ES-I3 (cell line): Measurements from ENCODE around the gene KRT17.
"Not testable (repeated sequence)": the region's sequence is repeated elsewhere in the genome, so short reads cannot be mapped to it uniquely, and the experiment has no call there.

ENCODE experiments used
- H3K36me3 ChIP-seq: 2 replicates; pipeline ENCODE4 v1.6.1; 2013; ENCODE audit warnings: mild to moderate bottlenecking, low read length, control low read depth, moderate library complexity; ENCODE audit not compliant: insufficient read depth
- H3K4me1 ChIP-seq: 2 replicates; pipeline ENCODE4 v1.6.1; 2013; ENCODE audit warnings: mild to moderate bottlenecking, control low read depth, low read length; ENCODE audit not compliant: insufficient read depth
- H3K9ac ChIP-seq: 2 replicates; pipeline ENCODE4 v1.6.1; 2013; ENCODE audit warnings: low read depth, mild to moderate bottlenecking, low read length, moderate library complexity
- H3K9me3 ChIP-seq: 2 replicates; pipeline ENCODE4 v1.6.1; 2013; ENCODE audit warnings: mild to moderate bottlenecking, low read length, moderate library complexity; ENCODE audit not compliant: control insufficient read depth, insufficient read depth

KRT17 gene

GRCh38 chr17:41632482-41633105 lies 8.2 kb upstream of the KRT17 start:
- H3K9me3 ChIP-seq: no peaks in the 10 kb centered on the region
- H3K4me1 ChIP-seq: peaks cover 13% of the 10 kb centered on the region; the same call in 1 of the 2 replicates
- no peak overlapping the region for H3K9ac ChIP-seq
- H3K36me3 ChIP-seq: no peaks in the 10 kb centered on the region

- Histone ChIP-seq H3K36me3 (no peaks in the 10 kb centered on the region), H3K4me1 (peaks cover 13% of the 10 kb centered on the region; the same call in 1 of the 2 replicates), H3K9me3 (no peaks in the 10 kb centered on the region), H3K9ac (no peak overlapping the region)
Measured at GRCh38 chr17:41631898-41632285, 7.5 kb upstream of the KRT17 start.

- Histone ChIP-seq H3K9ac (no peak overlapping the region), H3K9me3 (no peaks in the 10 kb centered on the region), H3K36me3 (no peaks in the 10 kb centered on the region), H3K4me1 (peaks cover 13% of the 10 kb centered on the region; the same call in 1 of the 2 replicates)
Measured at GRCh38 chr17:41631025-41631897, 6.9 kb upstream of the KRT17 start.

GRCh38 chr17:41629826-41630670 lies 5.7 kb upstream of the KRT17 start:
- Histone ChIP-seq H3K9ac (no peak overlapping the region), H3K4me1 (peaks cover 4% of the 10 kb centered on the region; the same call in 1 of the 2 replicates), H3K36me3 (no peaks in the 10 kb centered on the region), H3K9me3 (no peaks in the 10 kb centered on the region)

GRCh38 chr17:41629316-41629715 lies 4.9 kb upstream of the KRT17 start:
- Histone ChIP-seq H3K36me3 (no peaks in the 10 kb centered on the region), H3K9ac (no peak overlapping the region), H3K4me1 (0 out of 2 replicates have a peak, but pooled peaks cover 3% of the 10 kb centered on the region), H3K9me3 (no peaks in the 10 kb centered on the region)

- H3K36me3 ChIP-seq, H3K4me1 ChIP-seq, H3K9me3 ChIP-seq, H3K9ac ChIP-seq: not testable (repeated sequence)
Measured at GRCh38 chr17:41628621-41629255, 4.4 kb upstream of the KRT17 start.

- H3K4me1 ChIP-seq, H3K9me3 ChIP-seq, H3K9ac ChIP-seq, H3K36me3 ChIP-seq: not testable (repeated sequence)
Measured at GRCh38 chr17:41628073-41628370, 3.6 kb upstream of the KRT17 start.

- peaks cover 5% of the 10 kb centered on the region; the same call in 1 of the 2 replicates for H3K4me1 ChIP-seq
- H3K9me3 ChIP-seq: no peaks in the 10 kb centered on the region
- H3K9ac ChIP-seq: no peak overlapping the region
- H3K36me3 ChIP-seq: no peaks in the 10 kb centered on the region
Measured at GRCh38 chr17:41627316-41628072, 3.1 kb upstream of the KRT17 start.

- not testable (repeated sequence) for H3K9ac ChIP-seq, H3K36me3 ChIP-seq, H3K4me1 ChIP-seq, H3K9me3 ChIP-seq
Measured at GRCh38 chr17:41626914-41627295, 2.5 kb upstream of the KRT17 start.

GRCh38 chr17:41626028-41626913 lies 1.9 kb upstream of the KRT17 start:
- H3K36me3 ChIP-seq, H3K4me1 ChIP-seq, H3K9me3 ChIP-seq, H3K9ac ChIP-seq: not testable (repeated sequence)

- no peaks in the 10 kb centered on the region for H3K9me3 ChIP-seq
- peaks cover 5% of the 10 kb centered on the region; the same call in 1 of the 2 replicates for H3K4me1 ChIP-seq
- H3K36me3 ChIP-seq: no peaks in the 10 kb centered on the region
- no peak overlapping the region for H3K9ac ChIP-seq
Measured at GRCh38 chr17:41625602-41626001, 1.2 kb upstream of the KRT17 start.

GRCh38 chr17:41623184-41623861 lies 1.1 kb downstream of the KRT17 start:
- not testable (repeated sequence) for H3K36me3 ChIP-seq, H3K9me3 ChIP-seq, H3K4me1 ChIP-seq, H3K9ac ChIP-seq
